ENCODE measurements around the gene ENGASE.

- TF ChIP-seq CTCF (IDR thresholded peaks at IDR 0.05): no peak
- no peak for TF ChIP-seq POLR2A (IDR thresholded peaks at IDR 0.05)
Observed at GRCh38 chr17:79092567-79092966, 17.9 kb downstream of the ENGASE start.

Data from tibial nerve (tissue), 3 donors.